HG03442 (cell line): ENCODE measurements around the gene TMEM91.

Source experiments
- ATAC-seq: cut with Tn5 transposase; IDR thresholded peaks from one replicate; pipeline ENCODE4 v1.9.1; 2021; ENCODE audit warnings: mild to moderate bottlenecking, moderate library complexity; ENCODE audit not compliant: unreplicated experiment

TMEM91 gene

GRCh38 chr19:41409288-41409687 is 33.0 kb downstream of the TMEM91 start:
- no peak for ATAC-seq

GRCh38 chr19:41410336-41411054 is 34.2 kb downstream of the TMEM91 start:
- no peak for ATAC-seq

- ATAC-seq: no peak
Observed at GRCh38 chr19:41411100-41411967, 35.0 kb downstream of the TMEM91 start.

GRCh38 chr19:41411968-41412265 is 35.6 kb downstream of the TMEM91 start:
- ATAC-seq: no peak

GRCh38 chr19:41412953-41413352 is 36.6 kb downstream of the TMEM91 start:
- ATAC-seq: no peak

GRCh38 chr19:41413947-41414346 is 37.6 kb downstream of the TMEM91 start:
- ATAC-seq: no peak

- no peak for ATAC-seq
Observed at GRCh38 chr19:41414461-41414860, 38.1 kb downstream of the TMEM91 start.

- no peak for ATAC-seq
Observed at GRCh38 chr19:41415154-41415571, 38.8 kb downstream of the TMEM91 start.

- no peak for ATAC-seq
Observed at GRCh38 chr19:41416194-41416674, 39.9 kb downstream of the TMEM91 start.

GRCh38 chr19:41420101-41420880 is 44.0 kb downstream of the TMEM91 start:
- no peak for ATAC-seq

- ATAC-seq: no peak
Observed at GRCh38 chr19:41421314-41421713, 45.0 kb downstream of the TMEM91 start.

GRCh38 chr19:41421973-41422372 is 45.6 kb downstream of the TMEM91 start:
- no peak for ATAC-seq

GRCh38 chr19:41422456-41422855 is 46.1 kb downstream of the TMEM91 start:
- ATAC-seq: no peak

GRCh38 chr19:41422955-41423354 is 46.6 kb downstream of the TMEM91 start:
- no peak for ATAC-seq

GRCh38 chr19:41424335-41425173 is 48.2 kb downstream of the TMEM91 start:
- no peak for ATAC-seq

GRCh38 chr19:41425174-41426115 is 49.1 kb downstream of the TMEM91 start:
- no peak for ATAC-seq

- no peak for ATAC-seq
Observed at GRCh38 chr19:41426116-41426841, 49.9 kb downstream of the TMEM91 start.

GRCh38 chr19:41426952-41427646 is 50.8 kb downstream of the TMEM91 start, which contains the start of gene B3GNT8:
Gene B3GNT8 (minus strand): TSS chr19:41427374. CDS start chr19:41426778, 596 bp downstream.
- no peak for ATAC-seq
